K562 (cell line): ENCODE results near the gene EVI5L. TPM values are rescaled to one million over a fixed set of nuclear protein-coding genes. Genes with fewer than 3 reads are reported as not detected.
A peak's percentile ranks its signal among the peaks of the same experiment; 100 is the strongest.

Experiments
- BCLAF1 ChIP-seq, 2 experiments: fragments of 450-650 bp in 1 of 2; IDR thresholded peaks; 2 replicates each; pipeline ENCODE4 v1.6.1; 2011 to 2017; ENCODE audit warnings: low read depth in 2 of 2, antibody characterized with exemption in 1 of 2, borderline replicate concordance in 1 of 2, low read length in 1 of 2, mild to moderate bottlenecking in 1 of 2, mixed read lengths in 1 of 2; ENCODE audit not compliant: control insufficient read depth in 1 of 2
- ELF2 ChIP-seq: fragments of 250-450 bp; sonication (Bioruptor Pico); IDR thresholded peaks from 2 replicates; pipeline ENCODE4 v1.5.0; 2021; ENCODE audit warnings: mild to moderate bottlenecking
- ESRRA ChIP-seq: fragments of 450-650 bp; IDR thresholded peaks from 2 replicates; pipeline ENCODE4 v1.6.1; 2014; ENCODE audit warnings: low read depth, mild to moderate bottlenecking, moderate library complexity, borderline replicate concordance
- ETS1 ChIP-seq: conservative IDR thresholded peaks from 2 replicates; pipeline ENCODE4 v1.6.1; 2011; ENCODE audit warnings: low read depth, mild to moderate bottlenecking, low read length; ENCODE audit not compliant: control insufficient read depth
- HBP1 ChIP-seq: fragments of 450-650 bp; formaldehyde crosslinking; IDR thresholded peaks from 2 replicates; pipeline ENCODE4 v1.4.0; 2022; ENCODE audit warnings: missing genetic modification characterization
- HINFP ChIP-seq: fragments of 450-650 bp; conservative IDR thresholded peaks from 2 replicates; pipeline ENCODE4 v1.6.1; 2016; ENCODE audit warnings: missing genetic modification characterization, low read depth, mild to moderate bottlenecking, control low read depth, missing compliant biosample characterization
- MAFF ChIP-seq: IDR thresholded peaks from 2 replicates; pipeline ENCODE4 v1.6.1; 2012; ENCODE audit warnings: low read length, improper control_type of control experiment
- NFE2L1 ChIP-seq: fragments of 450-650 bp; IDR thresholded peaks from 2 replicates; pipeline ENCODE4 v1.6.1; 2016; ENCODE audit warnings: missing genetic modification characterization, low read depth, mild to moderate bottlenecking, missing compliant biosample characterization, moderate library complexity, borderline replicate concordance
- SP2 ChIP-seq: IDR thresholded peaks from 2 replicates; pipeline ENCODE4 v1.6.1; 2011; ENCODE audit warnings: mild to moderate bottlenecking, low read depth, low read length, moderate library complexity; ENCODE audit not compliant: poor library complexity, severe bottlenecking; ENCODE audit errors: extremely low read depth
- ZBTB33 ChIP-seq: sonication (generic); formaldehyde crosslinking; IDR thresholded peaks from 2 replicates; pipeline ENCODE4 v1.8.1; 2023; ENCODE audit warnings: mild to moderate bottlenecking, missing genetic modification reagents
- ZFX ChIP-seq: sonication (generic); formaldehyde crosslinking; IDR thresholded peaks from 2 replicates; pipeline ENCODE4 v1.8.0; 2022; ENCODE audit warnings: mild to moderate bottlenecking, missing genetic modification reagents, moderate library complexity
- polyA plus RNA-seq, 8 experiments: library from polyadenylated mRNA; depleted of rRNA in 4 of 8; stranded (reverse) in 5 of 8; unstranded in 3 of 8; fragments of >200 nt; fragmentation: Nextera tagmentation in 2 of 8; fragmentation: Illumina TruSeq in 1 of 8; extraction: Ambion mirVana in 2 of 8; extraction: Trizol in 1 of 8; gene quantifications; 2 replicates each; pipeline versions ENCODE4 v1.2.1 to v1.2.3, GENCODE V29; 2011 to 2014; ENCODE audit warnings: inconsistent platforms in 1 of 8, missing spikeins in 1 of 8
- total RNA-seq, 7 experiments: library from RNA; depleted of rRNA in 6 of 7; stranded (reverse); fragments of >200 nt in 6 of 7; fragmentation: Illumina TruSeq in 2 of 7; extraction: Trizol in 2 of 7; gene quantifications; 2 replicates each; pipeline versions ENCODE4 v1.2.1 to v1.2.3, GENCODE V29; 2011 to 2021; ENCODE audit warnings: low replicate concordance in 1 of 7

EVI5L gene
- total and polyA plus RNA-seq, 9 of the 15 experiments (the other 6 are each of a cell fraction or from before 2014, with no cell fraction given): 0.69 to 1.8 (median 1.2) TPM; not detected in 2

GRCh38 chr19:7874076-7874896 is 44.3 kb downstream of the EVI5L start, which contains the start of gene PRR36 (continued):
- TF ChIP-seq MAFF (no peak), BCLAF1 (IDR thresholded peaks at IDR 0.05; ENCODE audit: borderline replicate concordance in 1 of 2, control insufficient read depth in 1 of 2, low read depth in 2 of 2, low read length in 1 of 2) (no peak), ELF2 (CRISPR knock-in tag) (no peak), ETS1 (0 out of 2 replicates have a peak, but pooled peaks have one; percentile 54), SP2 (peak; percentile 22), HINFP (tag) (peak; percentile 96), ZFX (peak; percentile 32; the same call in 1 of the 2 replicates), ESRRA (no peak), NFE2L1 (tag) (no peak), HBP1 (CRISPR knock-in tag) (no peak), ZBTB33 (CRISPR knock-in tag) (no peak)
- TF ChIP-seq, all 486 proteins: peak for 10
